Measurements from ENCODE around the gene SMARCAL1.

SMARCAL1 gene

DNA sequence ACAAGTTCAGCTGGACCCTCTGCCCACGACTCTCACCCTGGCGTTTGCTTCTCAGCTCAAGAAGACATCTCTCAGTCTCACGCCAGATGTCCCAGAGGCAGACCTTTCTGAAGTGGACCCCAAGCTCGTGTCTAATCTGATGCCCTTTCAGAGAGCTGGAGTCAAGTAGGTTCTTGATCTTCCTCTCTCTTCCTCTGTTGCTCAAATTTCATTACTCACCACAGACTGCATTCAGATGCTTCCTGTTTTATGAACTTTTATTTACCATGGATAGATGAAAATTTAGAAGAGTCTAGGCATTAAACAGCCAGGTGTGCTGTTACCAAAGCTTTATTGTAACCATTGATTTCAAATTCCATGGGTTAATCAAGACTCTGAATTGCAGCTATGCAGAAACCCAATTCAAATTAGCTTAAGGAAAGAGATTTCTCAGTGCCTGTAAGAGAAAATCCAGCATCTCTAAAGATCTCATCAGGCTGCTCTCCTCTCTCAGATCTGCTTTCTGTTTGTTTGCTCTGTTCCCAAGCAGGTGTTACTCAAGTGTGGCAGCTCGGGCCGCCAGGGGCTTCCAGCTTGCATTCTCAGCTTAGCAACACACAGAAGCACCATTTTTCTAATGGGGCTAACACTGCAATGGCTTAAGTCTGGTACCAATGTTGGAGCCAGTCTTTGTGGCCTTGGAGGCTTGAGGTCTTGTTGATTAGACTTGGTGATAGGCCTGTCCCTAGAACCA is 16.5 kb downstream of the SMARCAL1 start:
- DNase-seq: peak; percentile 18

DNA sequence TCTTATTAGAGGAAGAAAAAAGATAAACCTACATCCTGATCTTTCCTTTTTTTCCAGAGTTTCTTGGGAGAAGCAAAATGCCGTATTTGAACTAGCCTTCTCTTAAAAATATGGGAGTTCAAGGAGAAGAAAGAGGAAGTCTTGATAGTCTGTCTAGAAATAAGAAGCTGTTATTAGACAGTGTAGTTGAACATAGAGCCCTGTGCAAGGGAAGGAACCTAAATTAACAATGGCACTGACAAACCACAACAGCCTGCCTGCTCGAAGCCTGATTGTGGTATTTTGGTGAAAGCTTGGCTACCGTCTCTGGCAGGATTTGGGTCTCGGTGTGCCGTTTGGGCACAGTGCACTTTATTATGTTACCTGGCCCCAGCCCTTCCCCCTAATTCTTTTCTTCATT is 17.1 kb downstream of the SMARCAL1 start:
- no peak for DNase-seq

DNA sequence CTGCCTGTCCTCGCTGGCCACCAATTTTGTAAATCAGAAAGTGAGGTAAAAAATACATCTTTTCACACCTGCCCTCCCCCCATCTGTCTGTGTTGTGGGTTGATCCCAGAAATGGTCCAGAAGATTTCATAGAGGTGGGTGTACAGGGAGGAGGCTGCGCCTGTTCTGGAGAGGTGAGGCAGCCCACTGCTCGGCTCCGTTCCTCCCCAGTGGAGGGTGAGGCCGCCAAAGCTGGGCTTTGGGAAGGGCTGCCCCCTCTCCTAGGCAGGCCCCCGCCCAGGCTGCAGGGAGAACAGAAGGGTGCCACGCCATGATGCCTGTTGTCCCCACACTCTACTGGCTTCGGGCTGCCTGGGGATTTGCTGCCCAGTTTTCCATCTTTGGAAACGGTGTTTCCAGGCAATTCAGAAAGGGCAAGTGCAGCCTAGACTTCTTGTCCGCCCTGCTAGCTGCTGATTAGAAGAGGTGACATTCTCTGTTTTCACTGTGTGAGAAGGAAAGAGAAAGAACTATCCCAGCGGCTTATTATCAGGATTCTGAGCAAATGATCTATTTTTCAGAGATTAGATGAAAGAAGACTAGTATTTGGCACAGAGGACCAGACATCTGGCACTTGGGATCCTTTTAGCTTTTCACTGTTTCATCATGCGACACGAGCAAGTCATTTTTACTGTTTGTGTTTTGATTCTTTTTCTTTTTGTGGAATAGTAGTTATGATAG is 18.7 kb downstream of the SMARCAL1 start:
- no peak for DNase-seq

DNA sequence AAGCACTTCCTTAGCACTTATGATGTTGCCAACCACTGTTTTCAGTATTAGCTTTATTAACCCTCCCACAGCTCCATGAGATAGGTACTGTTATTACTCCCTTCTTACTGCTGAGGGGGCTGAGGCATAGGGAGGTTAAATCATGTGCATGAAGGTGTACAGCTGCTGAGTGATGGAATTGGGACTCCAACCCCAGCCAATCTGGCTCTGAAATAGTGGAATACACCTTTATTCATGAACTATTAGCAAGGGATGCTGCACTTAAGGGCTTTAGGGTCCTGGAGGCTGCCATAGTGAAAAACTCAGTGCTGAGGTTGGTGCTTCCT is 19.2 kb downstream of the SMARCAL1 start:
- no peak for DNase-seq

DNA sequence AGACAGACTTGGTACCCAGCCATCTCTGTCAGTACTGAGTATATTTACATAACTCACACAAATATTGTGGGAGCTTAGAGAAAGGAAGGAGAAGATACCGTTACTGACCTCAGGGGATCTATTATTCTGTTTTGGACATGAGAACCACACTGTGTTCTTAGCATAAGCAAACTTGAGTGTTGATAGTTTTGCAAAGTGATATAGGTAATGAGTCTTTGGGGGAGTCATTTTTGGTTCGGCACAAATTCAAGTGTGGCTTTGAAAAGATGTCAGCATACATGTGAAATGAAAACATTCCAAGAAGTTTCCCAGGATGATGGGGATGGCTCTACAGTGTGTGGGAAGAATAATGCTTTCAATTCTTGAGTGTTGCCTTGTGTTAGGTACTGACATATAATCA is 24.1 kb downstream of the SMARCAL1 start:
- DNase-seq: no peak

GRCh38 chr2:216441308-216442010 is 29.2 kb downstream of the SMARCAL1 start:
- no peak for DNase-seq

DNA sequence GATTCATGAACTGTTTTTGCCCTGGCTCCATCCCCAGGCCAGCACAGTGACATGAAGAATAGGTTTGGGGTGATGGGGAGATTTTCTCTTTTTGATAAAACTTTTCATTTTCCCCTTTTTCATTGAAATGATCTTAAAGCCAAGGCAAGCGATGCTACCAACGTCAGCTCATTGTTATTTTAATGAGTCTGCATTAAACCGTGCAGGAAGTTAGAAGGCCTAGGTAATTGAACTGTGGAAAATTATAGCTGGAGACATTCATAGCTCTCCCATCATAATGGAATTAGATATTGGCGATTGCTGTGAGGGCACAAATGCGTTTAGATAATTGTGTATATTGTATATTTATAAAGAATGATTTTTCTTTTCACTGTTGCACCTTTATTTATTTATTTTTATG is 33.2 kb downstream of the SMARCAL1 start:
- no peak for DNase-seq

DNA sequence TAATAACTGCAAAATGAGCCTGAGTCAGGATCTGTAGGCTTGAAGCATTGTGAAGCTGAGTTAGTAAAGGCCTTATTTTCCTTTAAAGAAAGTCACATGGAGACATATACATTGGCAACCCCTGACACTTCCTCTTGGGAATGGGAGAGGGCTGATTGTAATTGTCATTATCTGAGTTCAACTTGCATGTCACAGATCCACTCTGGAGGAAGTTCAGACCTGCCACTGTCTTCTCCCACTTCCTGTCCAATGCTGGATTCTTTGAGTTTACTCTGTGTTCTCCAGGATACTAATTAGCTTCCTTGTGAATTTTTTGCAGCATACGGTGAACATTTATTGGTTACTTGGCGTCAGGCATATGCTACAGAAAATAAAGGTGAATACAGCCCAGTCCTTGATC is 34.1 kb downstream of the SMARCAL1 start:
- no peak for DNase-seq

DNA sequence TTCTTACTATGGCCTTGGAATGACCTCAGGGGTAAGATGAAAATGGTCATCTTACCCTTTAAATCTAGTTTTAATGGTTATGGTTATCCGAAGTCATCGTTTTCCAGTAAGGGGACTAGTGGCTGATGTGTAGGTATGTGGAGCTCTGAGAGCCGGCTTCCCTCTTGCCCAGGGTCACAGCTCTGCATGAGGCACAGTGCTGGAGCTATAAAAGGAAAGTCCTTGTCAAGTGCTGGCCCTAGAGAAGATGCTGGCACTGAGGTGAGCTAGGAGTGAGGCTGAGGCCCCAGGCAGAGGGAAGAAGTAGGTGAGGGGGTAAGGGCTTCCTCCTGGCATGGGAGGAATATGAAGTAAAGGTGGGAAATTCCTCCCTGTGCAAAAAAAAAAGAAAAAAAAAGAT is 35.0 kb downstream of the SMARCAL1 start:
- DNase-seq: no peak

DNA sequence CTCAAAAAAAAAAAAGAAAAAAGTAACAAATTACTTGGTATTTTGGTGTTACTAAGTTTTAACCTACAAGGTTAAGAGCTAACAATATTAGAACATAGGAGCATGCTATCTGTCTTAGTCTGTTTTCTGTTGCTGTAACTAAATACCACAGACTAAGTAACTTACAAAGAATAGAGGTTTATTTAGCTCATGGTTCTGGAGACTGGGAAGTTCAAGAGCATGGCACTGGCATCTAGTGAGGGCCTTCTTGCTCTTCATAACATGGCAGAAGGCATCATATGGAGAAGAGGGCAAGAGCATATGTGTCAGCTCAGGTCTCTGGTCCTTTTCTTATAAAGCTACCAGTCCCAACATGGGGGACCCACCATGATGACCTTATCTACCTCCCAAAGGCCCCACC is 36.5 kb downstream of the SMARCAL1 start:
- no peak for DNase-seq

DNA sequence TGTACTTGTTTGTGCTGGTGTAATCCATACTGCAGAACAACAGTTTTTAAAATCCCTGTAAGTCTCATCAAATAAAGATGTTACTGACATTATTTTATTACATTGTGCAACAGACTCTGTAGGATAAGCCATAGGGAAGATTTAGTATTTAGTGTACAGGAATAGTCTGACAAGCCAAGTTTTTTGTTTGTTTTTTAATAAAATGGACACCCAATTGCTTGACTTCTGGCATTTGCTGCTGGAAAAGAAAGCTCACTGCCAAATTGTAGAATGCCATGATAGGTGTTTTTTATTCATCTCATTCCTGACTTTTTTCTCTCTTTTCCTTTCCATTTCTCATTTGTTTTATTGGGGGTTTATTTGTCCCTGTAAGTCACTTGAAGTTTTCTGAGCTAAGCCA is 38.1 kb downstream of the SMARCAL1 start:
- no peak for DNase-seq

DNA sequence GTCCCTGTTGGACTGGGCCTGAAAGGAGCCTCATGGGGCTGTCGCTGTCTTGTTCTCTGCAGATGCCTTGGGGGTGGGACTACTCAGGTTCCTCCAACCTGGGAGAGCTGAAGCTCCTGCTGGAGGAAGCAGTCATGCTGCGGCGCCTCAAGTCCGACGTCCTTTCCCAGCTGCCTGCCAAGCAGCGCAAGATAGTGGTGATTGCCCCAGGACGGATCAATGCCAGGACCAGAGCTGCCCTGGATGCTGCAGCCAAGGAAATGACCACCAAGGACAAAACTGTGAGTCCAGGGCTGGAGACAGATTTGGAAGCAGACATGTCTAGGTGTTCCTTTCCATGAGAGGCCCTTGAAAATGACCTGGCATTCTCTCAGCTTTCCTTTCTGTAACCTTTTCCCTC is 38.5 kb downstream of the SMARCAL1 start:
- DNase-seq: no peak

- DNase-seq: no peak
Observed at GRCh38 chr2:216453955-216454614, 41.8 kb downstream of the SMARCAL1 start.

DNA sequence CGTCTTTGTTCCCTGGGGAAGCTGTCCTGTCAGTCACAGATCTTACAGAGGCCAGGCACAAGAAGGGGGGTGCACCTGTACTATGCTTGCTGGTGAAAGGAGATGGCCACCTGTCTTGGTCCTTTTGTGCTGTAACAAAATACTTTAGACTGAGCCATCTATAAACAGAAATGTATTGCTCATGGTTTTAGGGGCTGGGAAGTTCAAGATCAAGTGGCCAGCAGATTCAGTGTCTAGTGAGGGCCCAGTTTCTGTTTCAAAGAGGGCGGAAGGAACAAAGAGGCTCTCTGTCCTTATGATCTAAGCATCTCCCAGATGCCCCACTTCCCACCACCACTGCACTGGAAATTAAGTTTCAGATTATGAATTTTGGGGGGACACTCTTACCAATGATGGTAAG is 50.9 kb downstream of the SMARCAL1 start:
- no peak for DNase-seq

- DNase-seq: no peak
Observed at GRCh38 chr2:216464104-216464720, 51.9 kb downstream of the SMARCAL1 start.

DNA sequence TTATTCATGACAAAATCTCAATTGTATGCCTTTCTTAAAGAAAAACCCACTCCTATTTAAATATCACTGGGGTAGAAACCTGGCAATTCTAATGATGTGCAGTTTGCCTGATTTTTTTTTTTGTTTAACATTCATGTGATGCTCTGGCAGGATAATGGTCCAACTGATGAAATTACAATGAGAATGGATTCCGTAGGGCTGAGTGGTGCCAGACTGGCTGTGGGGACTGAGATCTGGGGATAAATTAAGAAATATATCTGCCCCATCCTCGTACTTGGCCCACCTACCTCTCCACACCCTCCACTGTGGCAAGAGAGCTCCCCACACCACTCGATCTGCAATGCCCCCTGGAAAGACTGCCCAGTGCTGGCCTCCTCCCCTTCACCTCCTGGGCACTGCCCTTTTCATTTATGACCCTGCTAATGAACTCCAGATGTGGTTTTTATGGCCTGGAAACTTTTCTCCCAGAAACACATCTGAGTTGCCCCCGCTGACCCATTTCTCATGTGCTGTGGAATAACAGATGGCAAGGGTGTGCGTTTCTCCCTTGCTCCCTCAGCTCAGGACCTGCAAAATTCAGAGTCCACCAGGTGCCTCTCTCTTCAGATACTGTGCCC is 53.4 kb downstream of the SMARCAL1 start:
- DNase-seq: no peak

- no peak for DNase-seq
Observed at GRCh38 chr2:216467845-216468244, 55.6 kb downstream of the SMARCAL1 start.

DNA sequence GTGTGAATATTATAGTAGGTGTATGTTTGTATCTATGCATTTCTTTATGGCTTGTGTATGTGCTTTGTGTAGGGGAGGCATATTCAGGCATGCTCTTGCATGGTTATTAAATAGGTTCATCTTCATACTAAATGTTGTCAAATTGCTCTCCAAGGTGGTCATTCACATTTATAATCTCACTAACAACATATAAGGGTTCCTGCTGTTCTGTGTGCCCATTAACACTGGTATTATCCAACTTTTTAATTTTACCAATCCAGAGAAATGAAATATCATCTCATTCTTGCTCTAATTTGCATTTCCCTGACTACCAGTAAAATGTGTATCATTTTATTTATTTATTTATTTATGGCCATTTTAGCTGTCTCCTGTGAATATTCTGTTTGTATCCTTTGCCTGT is 57.4 kb downstream of the SMARCAL1 start:
- DNase-seq: no peak

- no peak for DNase-seq
Observed at GRCh38 chr2:216473187-216473586, 60.9 kb downstream of the SMARCAL1 start.

- DNase-seq: no peak
Observed at GRCh38 chr2:216474925-216475670, 62.8 kb downstream of the SMARCAL1 start.

- DNase-seq: no peak
Observed at GRCh38 chr2:216475767-216476166, 63.5 kb downstream of the SMARCAL1 start.

All from NCI-H187 treated with DMSO at 0.1 percent for 48 hours (cell line).